ENCODE results near the gene MEF2D. TPM values are rescaled to one million over a fixed set of nuclear protein-coding genes. Genes with fewer than 3 reads are reported as not detected.

Gene MEF2D
- total RNA-seq, 1 donor from 2014 or later, result 56.6 TPM

DNA sequence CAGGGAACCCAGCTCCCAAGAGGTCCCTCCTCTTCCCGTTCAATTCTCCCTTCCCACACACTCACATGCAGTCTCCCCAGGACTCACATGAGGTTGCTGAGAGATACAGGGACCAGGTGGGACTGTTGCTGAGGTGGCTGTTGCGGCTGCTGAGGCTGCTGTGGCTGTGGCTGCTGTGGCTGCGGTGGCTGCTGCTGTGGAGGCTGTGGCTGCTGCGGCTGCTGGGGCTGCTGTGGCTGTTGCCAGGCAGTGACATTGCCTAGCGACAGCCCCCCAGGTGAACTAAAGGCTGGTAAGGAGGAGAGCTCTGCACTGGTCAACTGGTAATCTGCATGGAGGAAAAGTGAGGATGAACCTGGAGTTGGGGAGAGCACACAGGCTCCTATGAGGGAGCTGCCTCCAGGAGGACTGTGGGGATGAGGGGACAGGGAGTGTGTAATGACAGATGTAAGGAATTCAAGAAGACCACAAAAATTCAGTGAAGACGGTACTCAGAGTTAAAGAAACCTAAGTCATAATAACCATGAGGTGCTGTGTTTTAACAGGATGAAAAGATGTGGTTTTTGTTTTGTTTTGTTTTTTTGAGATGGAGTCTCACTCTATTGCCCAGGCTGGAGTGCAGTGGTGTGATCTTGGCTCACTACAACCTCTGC, 31.8 kb downstream of the MEF2D start:
- peaks cover 17% of the 10 kb centered on the region for H3K36me3 ChIP-seq (ENCODE audit: insufficient read depth, low read length)
- Mint-ChIP-seq H3K4me3 (ENCODE audit: unreplicated experiment) (peak overlapping the region; percentile 28), H3K36me3 (ENCODE audit: low read depth, unreplicated experiment) (peaks cover 30% of the 10 kb centered on the region), H3K27me3 (ENCODE audit: low read depth, unreplicated experiment) (no peaks in the 10 kb centered on the region), H3K27ac (ENCODE audit: unreplicated experiment) (peak overlapping the region; percentile 82), H3K9me3 (ENCODE audit: unreplicated experiment) (no peaks in the 10 kb centered on the region), H3K4me1 (ENCODE audit: low read depth, unreplicated experiment) (peaks cover 26% of the 10 kb centered on the region)
- no peak overlapping the region for H3K4me2 ChIP-seq (ENCODE audit: low read length)
- no peaks in the 10 kb centered on the region for H3K79me2 ChIP-seq (ENCODE audit: insufficient read depth, low read length)
- no peak for TF ChIP-seq CTCF (IDR thresholded peaks at IDR 0.05; ENCODE audit: insufficient read depth, low read depth, low read length)
- TF ChIP-seq EZH2 (IDR thresholded peaks at IDR 0.05; ENCODE audit: insufficient read depth, low read length), result no peak
- H3K9me3 ChIP-seq (ENCODE audit: insufficient read depth, low read depth, low read length), result no peaks in the 10 kb centered on the region
- H3K4me1 ChIP-seq (ENCODE audit: insufficient read depth, low read length), result peaks cover 27% of the 10 kb centered on the region
- peaks cover 82% of the 10 kb centered on the region for H4K20me1 ChIP-seq (ENCODE audit: insufficient read depth, low read length)
- no peak overlapping the region for H3K9ac ChIP-seq (ENCODE audit: low read length)
- FAIRE-seq, result no peak
- no peak for DNase-seq (ENCODE audit: low read depth)
- H3K27ac ChIP-seq (ENCODE audit: low read depth, low read length), result no peak overlapping the region
- H3K4me3 ChIP-seq (ENCODE audit: insufficient read depth, low read depth, low read length), result no peak overlapping the region
- H2AFZ ChIP-seq (ENCODE audit: low read depth, low read length), result no peak overlapping the region
- no peaks in the 10 kb centered on the region for H3K27me3 ChIP-seq (ENCODE audit: insufficient read depth, low read length)

GRCh38 chr1:156467906-156468305, 32.7 kb downstream of the MEF2D start:
- Mint-ChIP-seq H3K4me1 (ENCODE audit: low read depth, unreplicated experiment) (peaks cover 30% of the 10 kb centered on the region), H3K9me3 (ENCODE audit: unreplicated experiment) (no peaks in the 10 kb centered on the region), H3K27me3 (ENCODE audit: low read depth, unreplicated experiment) (no peaks in the 10 kb centered on the region), H3K36me3 (ENCODE audit: low read depth, unreplicated experiment) (peaks cover 24% of the 10 kb centered on the region), H3K4me3 (ENCODE audit: unreplicated experiment) (no peak overlapping the region), H3K27ac (ENCODE audit: unreplicated experiment) (no peak overlapping the region)
- FAIRE-seq (no peak), DNase-seq (ENCODE audit: low read depth) (no peak)
- H3K27me3 ChIP-seq (ENCODE audit: insufficient read depth, low read length), result no peaks in the 10 kb centered on the region
- peaks cover 27% of the 10 kb centered on the region for H3K4me1 ChIP-seq (ENCODE audit: insufficient read depth, low read length)
- H3K9ac ChIP-seq (ENCODE audit: low read length), result no peak overlapping the region
- no peaks in the 10 kb centered on the region for H3K9me3 ChIP-seq (ENCODE audit: insufficient read depth, low read depth, low read length)
- H2AFZ ChIP-seq (ENCODE audit: low read depth, low read length), result no peak overlapping the region
- H3K4me2 ChIP-seq (ENCODE audit: low read length), result no peak overlapping the region
- peaks cover 9% of the 10 kb centered on the region for H3K36me3 ChIP-seq (ENCODE audit: insufficient read depth, low read length)
- no peak overlapping the region for H3K27ac ChIP-seq (ENCODE audit: low read depth, low read length)
- peaks cover 79% of the 10 kb centered on the region for H4K20me1 ChIP-seq (ENCODE audit: insufficient read depth, low read length)
- no peaks in the 10 kb centered on the region for H3K79me2 ChIP-seq (ENCODE audit: insufficient read depth, low read length)
- TF ChIP-seq EZH2 (IDR thresholded peaks at IDR 0.05; ENCODE audit: insufficient read depth, low read length) (no peak), CTCF (IDR thresholded peaks at IDR 0.05; ENCODE audit: insufficient read depth, low read depth, low read length) (no peak)
- H3K4me3 ChIP-seq (ENCODE audit: insufficient read depth, low read depth, low read length), result no peak overlapping the region

- no peak overlapping the region for H3K4me3 ChIP-seq (ENCODE audit: insufficient read depth, low read depth, low read length)
- no peaks in the 10 kb centered on the region for H3K9me3 ChIP-seq (ENCODE audit: insufficient read depth, low read depth, low read length)
- no peaks in the 10 kb centered on the region for H3K27me3 Mint-ChIP-seq (ENCODE audit: low read depth, unreplicated experiment)
- no peak for TF ChIP-seq EZH2 (IDR thresholded peaks at IDR 0.05; ENCODE audit: insufficient read depth, low read length)
- TF ChIP-seq CTCF (IDR thresholded peaks at IDR 0.05; ENCODE audit: insufficient read depth, low read depth, low read length), result no peak
- H3K27ac Mint-ChIP-seq (ENCODE audit: unreplicated experiment), result no peak overlapping the region
- FAIRE-seq (no peak), DNase-seq (ENCODE audit: low read depth) (no peak)
- peaks cover 27% of the 10 kb centered on the region for H3K4me1 ChIP-seq (ENCODE audit: insufficient read depth, low read length)
- no peak overlapping the region for H3K9ac ChIP-seq (ENCODE audit: low read length)
- no peaks in the 10 kb centered on the region for H3K9me3 Mint-ChIP-seq (ENCODE audit: unreplicated experiment)
- H3K79me2 ChIP-seq (ENCODE audit: insufficient read depth, low read length), result no peaks in the 10 kb centered on the region
- H3K4me1 Mint-ChIP-seq (ENCODE audit: low read depth, unreplicated experiment), result peaks cover 30% of the 10 kb centered on the region
- peaks cover 78% of the 10 kb centered on the region for H4K20me1 ChIP-seq (ENCODE audit: insufficient read depth, low read length)
- H3K4me3 Mint-ChIP-seq (ENCODE audit: unreplicated experiment), result no peak overlapping the region
- peaks cover 9% of the 10 kb centered on the region for H3K36me3 ChIP-seq (ENCODE audit: insufficient read depth, low read length)
- H2AFZ ChIP-seq (ENCODE audit: low read depth, low read length), result no peak overlapping the region
- no peak overlapping the region for H3K27ac ChIP-seq (ENCODE audit: low read depth, low read length)
- no peak overlapping the region for H3K4me2 ChIP-seq (ENCODE audit: low read length)
- no peaks in the 10 kb centered on the region for H3K27me3 ChIP-seq (ENCODE audit: insufficient read depth, low read length)
- H3K36me3 Mint-ChIP-seq (ENCODE audit: low read depth, unreplicated experiment), result peaks cover 24% of the 10 kb centered on the region
These were observed 33.2 kb downstream of the MEF2D start for GRCh38 chr1:156467385-156467784.
